OCI-LY1 (cell line): ENCODE data around the gene DAAM2.

Experiments
- H2AFZ ChIP-seq: fragments of 200-600 bp; sonication (generic), shearing (Covaris generic); 2 replicates; pipeline ENCODE4 v1.6.0; 2014; ENCODE audit warnings: antibody characterized with exemption, mild to moderate bottlenecking, low read length
- H3F3A ChIP-seq: fragments of 200-600 bp; sonication (generic), shearing (Covaris generic); 2 replicates; pipeline ENCODE4 v1.6.0; 2014; ENCODE audit warnings: mild to moderate bottlenecking, antibody characterized with exemption, low read length, moderate library complexity; ENCODE audit not compliant: insufficient read depth
- H3K27ac ChIP-seq: fragments of 200-600 bp; sonication (generic); 2 replicates; pipeline ENCODE4 v1.5.1; 2014; ENCODE audit warnings: low read length, mixed run types, mild to moderate bottlenecking, low read depth; ENCODE audit not compliant: poor library complexity, severe bottlenecking
- H3K27me3 ChIP-seq: fragments of 200-600 bp; sonication (generic); 2 replicates; pipeline ENCODE4 v1.6.0; 2014; ENCODE audit warnings: antibody characterized with exemption, mild to moderate bottlenecking, low read length, moderate library complexity; ENCODE audit not compliant: insufficient read depth
- H3K36me3 ChIP-seq: fragments of 200-600 bp; sonication (generic); 2 replicates; pipeline ENCODE4 v1.6.1; 2014; ENCODE audit warnings: mild to moderate bottlenecking, antibody characterized with exemption, low read length, moderate library complexity, mixed read lengths; ENCODE audit not compliant: insufficient read depth
- H3K4me1 ChIP-seq: fragments of 200-600 bp; sonication (generic); 2 replicates; pipeline ENCODE4 v1.5.1; 2014; ENCODE audit warnings: mild to moderate bottlenecking, low read length, moderate library complexity; ENCODE audit not compliant: insufficient read depth, severe bottlenecking
- H3K4me2 ChIP-seq: fragments of 200-600 bp; sonication (generic), shearing (Covaris generic); 2 replicates; pipeline ENCODE4 v1.6.1; 2014; ENCODE audit warnings: low read length
- H3K4me3 ChIP-seq: fragments of 200-600 bp; sonication (generic); 2 replicates; pipeline ENCODE4 v1.5.1; 2014; ENCODE audit warnings: low read length, low read depth, mild to moderate bottlenecking, mixed read lengths; ENCODE audit not compliant: poor library complexity, severe bottlenecking
- H3K79me2 ChIP-seq: fragments of 200-600 bp; shearing (Covaris generic); 2 replicates; pipeline ENCODE4 v1.6.1; 2016; ENCODE audit warnings: mixed run types, low read length, mixed read lengths; ENCODE audit not compliant: insufficient read depth
- H3K9ac ChIP-seq: fragments of 200-600 bp; sonication (generic), shearing (Covaris generic); 2 replicates; pipeline ENCODE4 v1.6.1; 2014; ENCODE audit warnings: mild to moderate bottlenecking, low read length, mixed read lengths
- H3K9me2 ChIP-seq: fragments of 200-600 bp; sonication (generic), shearing (Covaris generic); 2 replicates; pipeline ENCODE4 v1.6.1; 2014; ENCODE audit warnings: low read depth, mild to moderate bottlenecking, low read length, mixed read lengths
- H3K9me3 ChIP-seq: fragments of 200-600 bp; shearing (Covaris generic); 2 replicates; pipeline ENCODE4 v1.6.1; 2014; ENCODE audit warnings: low read length, mixed read lengths
- H4K20me1 ChIP-seq: fragments of 200-600 bp; sonication (generic), shearing (Covaris generic); 2 replicates; pipeline ENCODE4 v1.6.0; 2016; ENCODE audit warnings: mild to moderate bottlenecking, low read length; ENCODE audit not compliant: insufficient read depth
- CTCF ChIP-seq: fragments of 200-600 bp; sonication (generic), shearing (Covaris generic); IDR thresholded peaks from 2 replicates; pipeline ENCODE4 v1.5.1; 2017; ENCODE audit warnings: mild to moderate bottlenecking, antibody characterized with exemption, low read length, moderate library complexity, mixed read lengths
- EZH2 ChIP-seq: fragments of 200-600 bp; sonication (generic), shearing (Covaris generic); IDR thresholded peaks from 2 replicates; pipeline ENCODE4 v1.8.0; 2017; ENCODE audit warnings: borderline replicate concordance, mixed run types, mild to moderate bottlenecking, antibody characterized with exemption, low read length, moderate library complexity, mixed read lengths

The DAAM2 gene

GRCh38 chr6:39920157-39920556, 128.0 kb downstream of the DAAM2 start:
- Histone ChIP-seq H3K9me3 (no peaks in the 10 kb centered on the region), H2AFZ (no peak overlapping the region), H3K27ac (no peak overlapping the region), H3K27me3 (no peaks in the 10 kb centered on the region), H3K4me1 (no peaks in the 10 kb centered on the region), H3K79me2 (no peaks in the 10 kb centered on the region), H3K36me3 (no peaks in the 10 kb centered on the region), H3K4me3 (no peak overlapping the region), H4K20me1 (no peaks in the 10 kb centered on the region), H3K9me2 (no peaks in the 10 kb centered on the region), H3F3A (no peaks in the 10 kb centered on the region), H3K9ac (no peak overlapping the region), H3K4me2 (no peak overlapping the region)
- TF ChIP-seq CTCF (no peak), EZH2 (no peak)

GRCh38 chr6:39922821-39923220, 130.6 kb downstream of the DAAM2 start:
- no peak for TF ChIP-seq CTCF
- TF ChIP-seq EZH2, result no peak

GRCh38 chr6:39923394-39923793, 131.2 kb downstream of the DAAM2 start:
- Histone ChIP-seq H3K9me2 (no peaks in the 10 kb centered on the region), H3K4me2 (no peak overlapping the region), H3F3A (no peaks in the 10 kb centered on the region), H3K36me3 (no peaks in the 10 kb centered on the region), H3K27me3 (no peaks in the 10 kb centered on the region), H3K9me3 (no peaks in the 10 kb centered on the region), H3K9ac (no peak overlapping the region), H3K4me1 (no peaks in the 10 kb centered on the region), H3K4me3 (no peak overlapping the region), H4K20me1 (no peaks in the 10 kb centered on the region), H3K27ac (no peak overlapping the region), H3K79me2 (no peaks in the 10 kb centered on the region), H2AFZ (no peak overlapping the region)
- no peak for TF ChIP-seq CTCF
- no peak for TF ChIP-seq EZH2

More at GRCh38 chr6:39922821-39923220, 130.6 kb downstream of the DAAM2 start:
- no peak overlapping the region for H3K9ac ChIP-seq
- no peak overlapping the region for H3K27ac ChIP-seq
- no peaks in the 10 kb centered on the region for H3K27me3 ChIP-seq
- no peaks in the 10 kb centered on the region for H4K20me1 ChIP-seq
- no peaks in the 10 kb centered on the region for H3K4me1 ChIP-seq
- H3K9me2 ChIP-seq, result no peaks in the 10 kb centered on the region
- H3F3A ChIP-seq, result no peaks in the 10 kb centered on the region
- H3K36me3 ChIP-seq, result no peaks in the 10 kb centered on the region
- H2AFZ ChIP-seq, result no peak overlapping the region
- H3K9me3 ChIP-seq, result no peaks in the 10 kb centered on the region
- no peaks in the 10 kb centered on the region for H3K79me2 ChIP-seq
- H3K4me3 ChIP-seq, result no peak overlapping the region
- H3K4me2 ChIP-seq, result no peak overlapping the region
